Uterus (tissue), 4 donors: ENCODE results near the gene ACOD1. TPM values are rescaled to one million over a fixed set of nuclear protein-coding genes. Genes with fewer than 3 reads are reported as not detected.

ENCODE experiments used
- DNase-seq, 2 donors: peaks; one replicate each; pipeline ENCODE4 v3.0.0-alpha.2; 2019 to 2020
- H3K27ac ChIP-seq, 2 donors: fragments of 200-600 bp; sonication (generic); 1 replicate in 1 of 2; 2 replicates in 1 of 2; pipeline ENCODE4 v1.5.1; 2016 to 2018
- H3K27me3 ChIP-seq, 2 donors: fragments of 200-600 bp; sonication (generic); one replicate each; pipeline ENCODE4 v1.5.1; 2018 to 2019; ENCODE audit warnings: control low read depth in 1 of 2
- H3K36me3 ChIP-seq, 2 donors: fragments of 200-600 bp; sonication (generic); one replicate each; pipeline ENCODE4 v1.5.1; 2019; ENCODE audit warnings: control low read depth in 1 of 2
- H3K4me1 ChIP-seq, 2 donors: fragments of 200-600 bp; sonication (generic); one replicate each; pipeline ENCODE4 v1.5.1; 2018 to 2019; ENCODE audit warnings: control low read depth in 1 of 2
- H3K4me3 ChIP-seq, 2 donors: fragments of 200-600 bp; sonication (generic); 1 replicate in 1 of 2; 2 replicates in 1 of 2; pipeline ENCODE4 v1.5.1; 2018 to 2019; ENCODE audit warnings: mild to moderate bottlenecking in 1 of 2
- H3K9me3 ChIP-seq, 2 donors: fragments of 200-600 bp; sonication (generic); one replicate each; pipeline ENCODE4 v1.5.1; 2019; ENCODE audit warnings: control low read depth in 1 of 2
- POLR2A ChIP-seq, 2 donors: fragments of 450-650 bp; IDR thresholded peaks; one replicate each; pipeline ENCODE4 v1.6.1; 2016; ENCODE audit warnings: antibody characterized with exemption in 2 of 2, mild to moderate bottlenecking in 1 of 2, moderate library complexity in 1 of 2
- intact Hi-C: fragments of 100-400 bp; cut with DNase I; formaldehyde crosslinking; loops from one replicate; pipeline ENCODE4 v1.15.1; 2023; ENCODE audit warnings: low total_unique reads
- total RNA-seq, 4 donors: library from RNA; depleted of rRNA in 3 of 4; stranded (reverse); fragments of >200 nt in 3 of 4; gene quantifications; one replicate each; pipeline versions ENCODE4 v1.1.0 to v1.2.4, GENCODE V29; 2014 to 2023
- TF ChIP-seq, protein P1 (sequence below), 4 experiments: fragments of 200-600 bp in 2 of 4; fragments of 450-650 bp in 2 of 4; sonication (generic) in 2 of 4; IDR thresholded peaks; one replicate each; pipeline ENCODE4 v1.5.1; 2016 to 2019; ENCODE audit warnings: antibody characterized with exemption in 4 of 4, mild to moderate bottlenecking in 2 of 4, moderate library complexity in 1 of 4
- donor health status: DM: yes; HTN: yes; CAD: no.

The ACOD1 gene
- total RNA-seq, 4 donors from 2014 or later: not detected

DNA sequence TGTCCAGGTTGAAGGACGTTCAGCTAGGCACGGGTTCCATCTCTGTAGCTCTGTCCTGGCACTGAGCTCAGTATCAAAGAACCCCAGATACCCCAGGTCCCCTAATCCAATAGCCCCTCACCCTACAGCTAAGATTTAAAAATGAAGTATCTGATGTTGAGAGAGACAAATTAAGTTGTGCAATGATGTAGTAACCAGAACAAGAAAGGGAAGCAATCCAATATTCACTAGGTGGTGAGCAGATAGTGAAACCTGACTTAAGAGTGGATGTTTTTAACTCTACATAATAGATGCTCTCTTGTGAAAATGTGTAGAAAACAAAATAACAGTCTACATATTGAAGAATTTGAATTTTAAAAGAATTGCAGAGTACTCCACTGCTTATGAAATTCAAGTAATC, 1.8 kb downstream of the ACOD1 start:
- TF ChIP-seq, protein P1, sequence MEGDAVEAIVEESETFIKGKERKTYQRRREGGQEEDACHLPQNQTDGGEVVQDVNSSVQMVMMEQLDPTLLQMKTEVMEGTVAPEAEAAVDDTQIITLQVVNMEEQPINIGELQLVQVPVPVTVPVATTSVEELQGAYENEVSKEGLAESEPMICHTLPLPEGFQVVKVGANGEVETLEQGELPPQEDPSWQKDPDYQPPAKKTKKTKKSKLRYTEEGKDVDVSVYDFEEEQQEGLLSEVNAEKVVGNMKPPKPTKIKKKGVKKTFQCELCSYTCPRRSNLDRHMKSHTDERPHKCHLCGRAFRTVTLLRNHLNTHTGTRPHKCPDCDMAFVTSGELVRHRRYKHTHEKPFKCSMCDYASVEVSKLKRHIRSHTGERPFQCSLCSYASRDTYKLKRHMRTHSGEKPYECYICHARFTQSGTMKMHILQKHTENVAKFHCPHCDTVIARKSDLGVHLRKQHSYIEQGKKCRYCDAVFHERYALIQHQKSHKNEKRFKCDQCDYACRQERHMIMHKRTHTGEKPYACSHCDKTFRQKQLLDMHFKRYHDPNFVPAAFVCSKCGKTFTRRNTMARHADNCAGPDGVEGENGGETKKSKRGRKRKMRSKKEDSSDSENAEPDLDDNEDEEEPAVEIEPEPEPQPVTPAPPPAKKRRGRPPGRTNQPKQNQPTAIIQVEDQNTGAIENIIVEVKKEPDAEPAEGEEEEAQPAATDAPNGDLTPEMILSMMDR (IDR thresholded peaks at IDR 0.05): no peak
- no peak for TF ChIP-seq POLR2A (IDR thresholded peaks at IDR 0.05)
- Histone ChIP-seq H3K4me1 (no peaks in the 10 kb centered on the region), H3K27ac (no peak overlapping the region), H3K27me3 (no peaks in the 10 kb centered on the region), H3K36me3 (no peaks in the 10 kb centered on the region), H3K4me3 (no peak overlapping the region), H3K9me3 (no peaks in the 10 kb centered on the region)
- intact Hi-C loops: no loop called here
- DNase-seq: no peak

DNA sequence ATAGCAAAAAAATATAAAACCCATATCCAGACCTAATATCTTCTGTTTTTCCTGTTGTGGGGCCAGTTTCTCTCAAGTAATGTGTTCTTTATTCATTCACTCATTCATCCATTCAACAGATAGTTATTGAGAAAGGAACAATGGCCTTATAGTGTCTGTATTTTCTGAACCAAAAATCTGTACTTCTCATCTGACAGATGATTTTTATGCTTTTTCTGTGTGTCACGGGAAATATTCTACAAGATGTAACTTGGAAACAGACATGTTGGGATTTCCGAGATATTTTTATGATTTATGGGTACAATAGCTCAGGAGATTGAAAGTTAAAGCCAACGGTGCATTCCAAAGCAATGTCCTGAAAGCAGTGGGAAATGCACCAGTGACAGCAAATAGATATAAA, 5.7 kb downstream of the ACOD1 start:
- no peaks in the 10 kb centered on the region for H3K9me3 ChIP-seq
- no peak overlapping the region for H3K4me3 ChIP-seq
- intact Hi-C loops: no loop called here
- no peak for DNase-seq
- H3K4me1 ChIP-seq: no peaks in the 10 kb centered on the region
- no peak for TF ChIP-seq POLR2A (IDR thresholded peaks at IDR 0.05)
- TF ChIP-seq, protein P1 (IDR thresholded peaks at IDR 0.05): no peak
- no peak overlapping the region for H3K27ac ChIP-seq
- H3K27me3 ChIP-seq: no peaks in the 10 kb centered on the region
- no peaks in the 10 kb centered on the region for H3K36me3 ChIP-seq

DNA sequence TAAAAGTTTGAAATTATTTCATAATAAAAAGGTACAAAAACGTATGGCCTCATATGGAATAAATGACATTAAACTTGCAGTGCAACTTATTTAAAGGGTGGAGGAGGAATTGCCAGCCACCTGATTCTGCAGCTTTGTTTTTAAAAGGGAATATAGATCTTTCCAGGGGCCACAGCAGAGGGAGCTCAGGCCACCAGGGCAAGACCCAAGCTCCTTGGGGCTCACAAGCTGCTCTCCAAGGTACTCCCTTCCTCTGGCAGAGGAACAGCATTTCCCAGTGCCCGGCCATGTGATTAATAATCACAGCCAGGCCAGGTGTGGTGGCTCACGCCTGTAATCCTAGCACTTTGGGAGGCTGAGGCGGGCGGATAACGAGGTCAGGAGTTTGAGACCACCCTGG, 6.2 kb downstream of the ACOD1 start:
- no peaks in the 10 kb centered on the region for H3K27me3 ChIP-seq
- TF ChIP-seq, protein P1 (IDR thresholded peaks at IDR 0.05): no peak
- TF ChIP-seq POLR2A (IDR thresholded peaks at IDR 0.05): no peak
- intact Hi-C loops: no loop called here

DNA sequence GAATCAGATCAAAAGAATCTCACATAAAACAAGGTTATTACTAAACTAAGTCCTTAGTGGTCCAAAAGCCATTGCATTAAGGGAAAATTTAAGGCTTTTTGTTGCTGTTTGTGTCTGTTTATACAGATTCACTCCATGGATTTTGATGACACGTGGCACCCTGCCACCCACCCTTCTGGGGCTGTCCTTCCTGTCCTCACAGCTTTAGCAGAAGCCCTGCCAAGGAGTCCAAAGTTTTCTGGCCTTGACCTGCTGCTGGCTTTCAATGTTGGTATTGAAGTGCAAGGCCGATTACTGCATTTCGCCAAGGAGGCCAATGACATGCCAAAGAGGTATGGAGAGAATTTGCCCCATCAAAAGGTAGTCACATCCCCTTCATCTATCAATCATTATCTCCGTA, 6.9 kb downstream of the ACOD1 start:
- no peaks in the 10 kb centered on the region for H3K27me3 ChIP-seq
- no peaks in the 10 kb centered on the region for H3K4me1 ChIP-seq
- DNase-seq: no peak
- no peak overlapping the region for H3K27ac ChIP-seq
- TF ChIP-seq, protein P1 (IDR thresholded peaks at IDR 0.05): no peak
- no peak for TF ChIP-seq POLR2A (IDR thresholded peaks at IDR 0.05)
- intact Hi-C loops: no loop called here
- H3K36me3 ChIP-seq: no peaks in the 10 kb centered on the region
- H3K4me3 ChIP-seq: no peak overlapping the region
- H3K9me3 ChIP-seq: no peaks in the 10 kb centered on the region

More for the DNA sequence above, 6.2 kb downstream of the ACOD1 start:
- Histone ChIP-seq H3K36me3 (no peaks in the 10 kb centered on the region), H3K4me3 (no peak overlapping the region), H3K4me1 (no peaks in the 10 kb centered on the region), H3K9me3 (no peaks in the 10 kb centered on the region), H3K27ac (no peak overlapping the region)
- no peak for DNase-seq

DNA sequence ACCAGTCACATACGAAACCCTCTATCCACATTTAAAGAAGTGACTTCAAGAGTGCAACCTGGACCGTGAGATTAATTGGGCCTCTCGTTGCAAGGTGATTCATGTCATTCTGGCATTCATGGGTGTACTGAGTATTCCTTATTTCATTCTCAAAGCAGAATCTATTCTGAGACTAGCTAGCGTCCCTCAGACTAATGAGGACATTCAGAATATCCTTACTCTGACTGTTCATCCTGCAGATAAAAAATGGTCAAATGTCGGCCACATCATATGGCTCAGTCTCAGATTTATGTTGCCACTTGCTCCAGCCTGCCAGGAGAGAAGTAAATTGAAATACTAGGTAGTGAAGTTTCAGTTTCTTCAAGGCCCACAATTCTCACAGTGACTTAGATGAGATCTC, 7.3 kb downstream of the ACOD1 start:
- Histone ChIP-seq H3K36me3 (no peaks in the 10 kb centered on the region), H3K4me1 (no peaks in the 10 kb centered on the region), H3K27ac (no peak overlapping the region), H3K9me3 (no peaks in the 10 kb centered on the region), H3K4me3 (no peak overlapping the region), H3K27me3 (no peaks in the 10 kb centered on the region)
- intact Hi-C loops: no loop called here
- TF ChIP-seq POLR2A (IDR thresholded peaks at IDR 0.05): no peak
- TF ChIP-seq, protein P1 (IDR thresholded peaks at IDR 0.05): no peak
- no peak for DNase-seq
